NCI-H1417 treated with DMSO at 0.1 percent for 48 hours (cell line): Measurements from ENCODE around the gene NFU1.

Source experiments
- DNase-seq: peaks from one replicate; lab custom pipeline; 2025; lab: John Stamatoyannopoulos, UW

The NFU1 gene

GRCh38 chr2:69436938-69437750, at the start of gene NFU1:
Gene NFU1 (minus strand): TSS chr2:69437435. CDS start chr2:69437422, 13 bp downstream.
- peak; percentile 87 for DNase-seq

GRCh38 chr2:69483696-69484095, 46.5 kb upstream of the NFU1 start:
- peak; percentile 71 for DNase-seq

GRCh38 chr2:69483024-69483423, 45.8 kb upstream of the NFU1 start:
- no peak for DNase-seq

- DNase-seq, result no peak
Observed at GRCh38 chr2:69482471-69482870, 45.2 kb upstream of the NFU1 start.

- no peak for DNase-seq
Observed at GRCh38 chr2:69481421-69481820, 44.2 kb upstream of the NFU1 start.

GRCh38 chr2:69477627-69478026, 40.4 kb upstream of the NFU1 start:
- no peak for DNase-seq

- DNase-seq, result no peak
Observed at GRCh38 chr2:69474688-69475087, 37.5 kb upstream of the NFU1 start.

- DNase-seq, result no peak
Observed at GRCh38 chr2:69471793-69472192, 34.6 kb upstream of the NFU1 start.

- DNase-seq, result no peak
Observed at GRCh38 chr2:69470911-69471310, 33.7 kb upstream of the NFU1 start.

GRCh38 chr2:69469784-69470183, 32.5 kb upstream of the NFU1 start:
- no peak for DNase-seq

- no peak for DNase-seq
Observed at GRCh38 chr2:69469375-69469774, 32.1 kb upstream of the NFU1 start.

GRCh38 chr2:69466728-69467127, 29.5 kb upstream of the NFU1 start:
- DNase-seq, result no peak

- DNase-seq, result no peak
Observed at GRCh38 chr2:69465513-69466456, 28.6 kb upstream of the NFU1 start.

GRCh38 chr2:69464575-69464974, 27.3 kb upstream of the NFU1 start:
- DNase-seq, result no peak

GRCh38 chr2:69462780-69463179, 25.5 kb upstream of the NFU1 start:
- no peak for DNase-seq

GRCh38 chr2:69461404-69461803, 24.2 kb upstream of the NFU1 start:
- no peak for DNase-seq

GRCh38 chr2:69459936-69460335, 22.7 kb upstream of the NFU1 start:
- DNase-seq, result no peak

GRCh38 chr2:69456950-69457445, 19.8 kb upstream of the NFU1 start:
- no peak for DNase-seq

GRCh38 chr2:69456154-69456553, 18.9 kb upstream of the NFU1 start:
- no peak for DNase-seq

- DNase-seq, result no peak
Observed at GRCh38 chr2:69454976-69455375, 17.7 kb upstream of the NFU1 start.

GRCh38 chr2:69453475-69454129, 16.4 kb upstream of the NFU1 start:
- no peak for DNase-seq

GRCh38 chr2:69452687-69453086, 15.5 kb upstream of the NFU1 start:
- DNase-seq, result no peak
